ENCODE data around the gene SDK1.

SDK1 gene

DNA sequence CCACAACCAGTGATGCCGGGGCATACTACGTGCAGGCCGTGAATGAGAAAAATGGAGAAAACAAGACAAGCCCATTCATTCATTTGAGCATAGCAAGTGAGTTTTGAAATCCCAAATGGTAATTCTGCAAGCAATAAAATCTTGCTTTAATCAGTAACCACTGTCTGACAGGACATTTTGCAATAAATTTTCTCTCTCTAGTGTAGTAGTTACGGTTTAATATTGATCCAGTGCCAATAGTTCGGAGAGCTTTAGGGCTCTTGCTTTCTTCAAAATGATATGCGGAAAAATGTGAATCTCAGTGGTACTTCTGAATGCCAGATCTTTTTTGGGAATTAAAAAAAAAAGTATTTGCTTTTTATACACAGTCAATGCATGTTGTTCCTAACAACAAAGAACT is 520.4 kb downstream of the SDK1 start:
- DNase-seq (no peak), ATAC-seq (no peak)
- no peaks in the 10 kb centered on the region for H3K9me3 Mint-ChIP-seq
- no peaks in the 10 kb centered on the region for H3K36me3 Mint-ChIP-seq (ENCODE audit: low read depth)
- no peak overlapping the region for H3K27ac Mint-ChIP-seq
- H3K27me3 Mint-ChIP-seq = peaks cover 3% of the 10 kb centered on the region
- peaks cover 1% of the 10 kb centered on the region for H3K4me1 Mint-ChIP-seq
- H3K4me3 Mint-ChIP-seq = no peak overlapping the region

DNA sequence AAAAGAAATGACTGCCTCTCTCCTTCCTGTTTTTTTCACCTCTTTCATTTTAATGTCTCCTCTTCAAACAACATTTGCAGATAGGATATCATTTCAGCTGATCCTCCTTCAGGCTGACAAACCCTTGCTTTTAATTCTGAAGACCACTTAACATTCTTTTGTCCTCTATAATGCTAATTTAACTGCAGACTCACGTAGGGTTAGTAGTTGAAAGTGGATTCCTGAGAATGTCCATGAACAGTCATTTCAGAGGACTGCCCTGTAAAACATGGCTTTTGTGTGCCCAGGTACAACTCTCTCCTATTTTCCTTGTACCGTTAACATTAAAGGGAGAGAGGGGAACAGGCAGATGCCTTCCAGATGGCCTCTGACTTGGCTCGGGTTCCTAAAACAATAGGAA is 524.4 kb downstream of the SDK1 start:
- DNase-seq (no peak), ATAC-seq (no peak)
- Mint-ChIP-seq H3K27me3 (peaks cover 5% of the 10 kb centered on the region), H3K27ac (no peak overlapping the region), H3K9me3 (no peaks in the 10 kb centered on the region), H3K4me1 (no peaks in the 10 kb centered on the region), H3K36me3 (ENCODE audit: low read depth) (no peaks in the 10 kb centered on the region), H3K4me3 (no peak overlapping the region)

DNA sequence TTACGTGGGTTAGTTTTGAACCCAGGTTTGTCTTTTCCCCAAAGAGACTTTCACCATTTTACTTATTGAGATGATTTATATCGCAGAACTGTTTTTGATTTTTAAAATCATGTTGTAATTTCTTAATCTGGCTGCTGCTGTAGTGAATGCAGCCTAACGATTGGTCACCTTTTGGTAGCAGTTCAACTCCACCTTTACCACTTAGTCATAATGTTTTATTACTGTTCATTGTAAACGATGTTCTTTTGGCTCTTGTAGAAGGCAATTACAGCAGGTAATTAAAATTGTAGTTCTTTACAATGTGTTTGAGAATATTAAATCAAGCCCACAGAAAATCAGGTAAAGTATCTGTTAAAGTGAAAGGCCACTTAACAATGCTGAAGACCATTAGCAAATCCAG is 531.1 kb downstream of the SDK1 start:
- no peak for DNase-seq
- Mint-ChIP-seq H3K4me3 (no peak overlapping the region), H3K36me3 (ENCODE audit: low read depth) (no peaks in the 10 kb centered on the region), H3K27ac (no peak overlapping the region), H3K9me3 (no peaks in the 10 kb centered on the region), H3K4me1 (no peaks in the 10 kb centered on the region), H3K27me3 (peaks cover 5% of the 10 kb centered on the region)
- no peak for ATAC-seq

DNA sequence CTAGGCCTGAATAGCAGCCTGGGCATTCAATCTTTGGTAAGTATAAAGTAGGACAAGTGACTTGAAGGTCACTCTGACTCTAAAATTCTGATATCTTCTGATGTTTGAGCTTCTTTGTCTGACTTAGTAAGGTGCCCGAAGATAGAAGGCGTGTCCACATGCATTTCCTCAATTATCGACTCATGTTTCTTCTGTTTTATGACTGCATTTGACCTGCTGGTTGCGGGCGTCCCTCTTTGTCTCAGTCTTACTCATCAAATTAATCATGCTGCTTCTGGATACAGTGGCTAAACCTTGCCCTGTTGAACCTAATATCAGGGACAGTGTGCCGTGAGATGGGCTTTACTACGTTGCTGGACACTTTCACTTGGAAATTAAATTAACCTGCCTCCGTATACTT is 534.1 kb downstream of the SDK1 start:
- H3K36me3 Mint-ChIP-seq (ENCODE audit: low read depth) = no peaks in the 10 kb centered on the region
- no peak for ATAC-seq

DNA sequence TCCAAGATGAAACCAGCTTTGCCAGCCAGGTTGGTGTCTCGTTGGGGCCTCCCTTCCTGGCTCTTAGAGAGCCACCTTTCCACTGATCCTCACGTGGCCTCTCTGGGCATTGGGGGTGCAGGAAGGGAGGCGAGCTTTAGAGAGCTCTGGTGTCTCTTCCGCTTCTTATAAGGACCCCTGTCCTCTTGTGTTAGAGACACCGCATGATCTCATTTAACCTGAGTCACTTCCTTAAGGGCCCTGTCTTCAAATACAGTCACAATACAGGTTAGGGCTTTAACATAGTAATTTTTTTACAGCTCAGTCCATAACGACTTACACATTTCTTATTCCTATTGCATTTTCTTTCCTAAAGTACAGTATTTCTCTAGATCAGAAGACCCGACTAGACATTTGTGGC is 535.8 kb downstream of the SDK1 start:
- no peak overlapping the region for H3K4me3 Mint-ChIP-seq
- ATAC-seq = no peak
- H3K36me3 Mint-ChIP-seq (ENCODE audit: low read depth) = no peaks in the 10 kb centered on the region
- H3K27me3 Mint-ChIP-seq = peaks cover 5% of the 10 kb centered on the region
- no peak overlapping the region for H3K27ac Mint-ChIP-seq
- H3K9me3 Mint-ChIP-seq = no peaks in the 10 kb centered on the region
- H3K4me1 Mint-ChIP-seq = no peaks in the 10 kb centered on the region
- no peak for DNase-seq

More for the DNA sequence above, 534.1 kb downstream of the SDK1 start:
- no peak for DNase-seq
- peaks cover 5% of the 10 kb centered on the region for H3K27me3 Mint-ChIP-seq
- H3K27ac Mint-ChIP-seq = no peak overlapping the region
- no peaks in the 10 kb centered on the region for H3K9me3 Mint-ChIP-seq
- no peak overlapping the region for H3K4me3 Mint-ChIP-seq
- H3K4me1 Mint-ChIP-seq = no peaks in the 10 kb centered on the region

DNA sequence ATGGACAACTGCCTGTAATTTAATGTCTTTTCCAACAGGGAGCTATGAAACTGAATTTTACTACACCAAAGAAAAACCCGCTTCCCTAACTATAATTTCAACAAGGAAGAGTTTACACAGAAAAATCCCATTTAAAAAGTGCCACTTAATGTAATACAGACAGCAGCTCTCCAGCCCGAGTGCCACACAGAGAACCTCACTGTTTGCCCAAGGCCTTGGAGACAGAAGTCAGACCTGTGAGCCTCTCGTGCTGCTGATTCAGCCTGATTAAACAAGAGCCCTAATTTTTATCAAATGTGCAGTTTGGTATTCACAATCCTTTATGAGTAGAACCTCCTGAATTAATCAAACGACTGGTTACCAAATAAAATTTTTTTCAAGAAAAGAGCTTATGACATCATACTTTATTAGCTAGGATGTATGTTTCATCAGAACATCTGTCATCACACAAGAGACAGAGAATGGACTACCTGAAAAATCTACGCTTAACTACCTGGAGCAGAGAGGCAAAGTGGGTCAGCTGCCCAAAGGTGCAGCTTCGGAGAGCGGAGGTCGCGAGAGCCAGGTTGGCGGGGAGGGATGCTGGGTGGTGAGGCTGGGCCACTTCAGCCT is 543.6 kb downstream of the SDK1 start:
- no peaks in the 10 kb centered on the region for H3K36me3 Mint-ChIP-seq (ENCODE audit: low read depth)
- no peaks in the 10 kb centered on the region for H3K4me1 Mint-ChIP-seq
- no peak overlapping the region for H3K27ac Mint-ChIP-seq
- no peaks in the 10 kb centered on the region for H3K9me3 Mint-ChIP-seq
- DNase-seq (no peak), ATAC-seq (no peak)
- no peak overlapping the region for H3K4me3 Mint-ChIP-seq
- peaks cover 2% of the 10 kb centered on the region for H3K27me3 Mint-ChIP-seq

DNA sequence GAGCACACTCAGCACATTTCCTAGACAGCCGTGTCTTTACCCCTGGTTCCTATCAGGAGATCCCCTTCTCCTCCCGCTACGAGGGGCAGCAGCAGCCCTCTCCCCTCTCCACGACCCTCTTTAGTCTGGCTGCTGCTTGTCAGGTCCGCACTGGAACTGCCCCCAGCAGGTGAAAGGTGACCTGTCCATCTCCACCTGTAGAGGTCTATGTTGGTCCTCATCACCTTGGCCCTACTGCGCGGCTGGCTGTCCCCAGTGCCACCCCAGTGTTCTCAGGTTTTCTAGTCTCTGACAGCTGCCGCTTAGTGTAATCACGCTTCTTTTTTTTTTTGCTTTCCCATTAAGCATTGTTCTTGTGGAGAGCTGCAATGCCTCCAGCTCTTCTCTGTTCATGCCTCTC is 545.7 kb downstream of the SDK1 start:
- H3K9me3 Mint-ChIP-seq = no peaks in the 10 kb centered on the region
- ATAC-seq = no peak
- H3K4me3 Mint-ChIP-seq = no peak overlapping the region
- H3K4me1 Mint-ChIP-seq = no peaks in the 10 kb centered on the region
- H3K27ac Mint-ChIP-seq = no peak overlapping the region
- DNase-seq = no peak
- peaks cover 2% of the 10 kb centered on the region for H3K27me3 Mint-ChIP-seq
- no peaks in the 10 kb centered on the region for H3K36me3 Mint-ChIP-seq (ENCODE audit: low read depth)

DNA sequence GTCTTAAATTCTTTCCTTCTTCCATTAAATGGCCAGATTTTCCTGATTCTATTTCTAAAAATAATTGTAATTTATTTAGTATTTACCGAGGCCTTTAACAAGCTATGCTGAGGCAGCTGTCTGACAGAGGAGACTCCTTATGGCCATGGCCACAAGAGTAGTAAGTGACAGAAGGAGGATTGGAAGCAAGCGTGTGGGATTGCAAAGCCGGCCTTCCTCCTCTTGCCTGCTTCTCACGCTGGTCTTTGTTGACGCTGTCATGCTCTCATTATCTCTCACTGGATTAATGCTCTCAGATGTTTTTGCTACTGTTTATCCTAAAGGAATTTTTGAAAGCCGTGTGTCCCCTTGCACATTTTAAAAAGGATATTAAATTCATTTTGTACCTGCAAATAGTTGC is 546.3 kb downstream of the SDK1 start:
- no peak for ATAC-seq
- Mint-ChIP-seq H3K4me3 (no peak overlapping the region), H3K9me3 (no peaks in the 10 kb centered on the region)

DNA sequence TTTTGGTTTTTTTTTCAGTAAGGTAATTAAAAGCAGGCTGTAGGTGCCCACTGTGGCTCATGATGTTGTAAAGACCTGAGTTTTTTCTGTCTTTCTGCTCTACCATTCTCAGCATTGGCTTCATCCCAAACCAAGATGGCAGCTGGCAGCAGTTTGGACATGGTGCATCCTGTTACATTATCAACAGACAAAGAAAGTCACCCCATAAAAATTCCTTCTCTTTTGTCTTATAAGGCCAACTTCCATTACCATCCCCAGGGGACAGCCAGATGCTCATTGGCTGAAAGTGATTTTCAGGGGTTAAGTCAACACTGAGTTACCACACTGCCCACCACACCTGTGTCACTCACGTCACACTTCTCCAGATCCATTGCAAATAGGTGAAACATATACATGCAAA is 558.4 kb downstream of the SDK1 start:
- H3K27ac Mint-ChIP-seq = no peak overlapping the region
- H3K36me3 Mint-ChIP-seq (ENCODE audit: low read depth) = no peaks in the 10 kb centered on the region
- peaks cover 8% of the 10 kb centered on the region for H3K27me3 Mint-ChIP-seq
- H3K4me3 Mint-ChIP-seq = no peak overlapping the region
- H3K9me3 Mint-ChIP-seq = no peaks in the 10 kb centered on the region
- no peak for DNase-seq
- H3K4me1 Mint-ChIP-seq = peaks cover 12% of the 10 kb centered on the region
- ATAC-seq = no peak

More for the DNA sequence above, 546.3 kb downstream of the SDK1 start:
- H3K36me3 Mint-ChIP-seq (ENCODE audit: low read depth) = no peaks in the 10 kb centered on the region
- DNase-seq = no peak
- no peak overlapping the region for H3K27ac Mint-ChIP-seq
- peaks cover 4% of the 10 kb centered on the region for H3K27me3 Mint-ChIP-seq
- no peaks in the 10 kb centered on the region for H3K4me1 Mint-ChIP-seq

DNA sequence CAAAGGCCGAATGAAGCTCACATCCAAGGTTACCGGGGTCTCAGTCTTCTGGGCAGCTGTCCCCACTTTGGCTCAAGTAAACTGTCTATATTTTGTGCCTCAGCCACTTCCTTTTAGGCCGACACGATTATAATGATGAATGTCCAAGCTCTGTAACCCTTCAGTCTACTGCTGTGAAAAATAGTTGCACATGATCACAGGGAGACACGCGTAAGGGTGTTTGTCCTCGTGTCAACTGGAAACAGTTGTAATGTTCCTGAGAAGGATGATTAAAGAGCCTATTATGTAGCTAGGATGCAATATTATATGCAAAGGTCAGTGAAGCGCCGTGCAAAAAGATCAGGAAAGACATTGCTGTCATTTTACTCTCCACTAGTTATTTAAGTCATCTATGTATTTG is 559.9 kb downstream of the SDK1 start:
- H3K4me3 Mint-ChIP-seq = no peak overlapping the region
- no peaks in the 10 kb centered on the region for H3K9me3 Mint-ChIP-seq
- no peak overlapping the region for H3K27ac Mint-ChIP-seq
- no peaks in the 10 kb centered on the region for H3K36me3 Mint-ChIP-seq (ENCODE audit: low read depth)
- no peak for DNase-seq
- no peak for ATAC-seq
- H3K27me3 Mint-ChIP-seq = peaks cover 11% of the 10 kb centered on the region
- H3K4me1 Mint-ChIP-seq = peaks cover 12% of the 10 kb centered on the region

DNA sequence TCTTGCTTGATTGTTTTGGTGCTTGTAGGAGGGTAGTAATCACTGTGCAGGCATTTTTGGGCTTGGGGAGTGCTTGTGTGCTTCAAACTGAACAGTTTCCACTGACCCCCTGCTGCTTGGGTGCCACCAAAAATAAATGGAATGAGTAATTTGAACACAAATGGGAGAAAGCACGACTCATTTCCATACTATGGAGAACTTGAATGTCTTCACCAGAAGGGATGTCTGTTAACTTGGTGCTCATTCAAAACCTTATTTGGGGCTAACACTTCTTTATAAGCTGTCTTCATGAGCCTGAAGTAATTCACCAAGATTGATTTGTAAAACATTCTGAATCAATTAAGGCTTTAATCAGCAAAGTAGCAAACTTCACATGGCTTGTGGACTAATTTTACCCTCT is 560.3 kb downstream of the SDK1 start:
- H3K27me3 Mint-ChIP-seq = peaks cover 11% of the 10 kb centered on the region
- no peaks in the 10 kb centered on the region for H3K36me3 Mint-ChIP-seq (ENCODE audit: low read depth)
- H3K27ac Mint-ChIP-seq = no peak overlapping the region
- ATAC-seq (no peak), DNase-seq (no peak)
- H3K4me3 Mint-ChIP-seq = no peak overlapping the region
- H3K9me3 Mint-ChIP-seq = no peaks in the 10 kb centered on the region
- H3K4me1 Mint-ChIP-seq = peaks cover 12% of the 10 kb centered on the region

DNA sequence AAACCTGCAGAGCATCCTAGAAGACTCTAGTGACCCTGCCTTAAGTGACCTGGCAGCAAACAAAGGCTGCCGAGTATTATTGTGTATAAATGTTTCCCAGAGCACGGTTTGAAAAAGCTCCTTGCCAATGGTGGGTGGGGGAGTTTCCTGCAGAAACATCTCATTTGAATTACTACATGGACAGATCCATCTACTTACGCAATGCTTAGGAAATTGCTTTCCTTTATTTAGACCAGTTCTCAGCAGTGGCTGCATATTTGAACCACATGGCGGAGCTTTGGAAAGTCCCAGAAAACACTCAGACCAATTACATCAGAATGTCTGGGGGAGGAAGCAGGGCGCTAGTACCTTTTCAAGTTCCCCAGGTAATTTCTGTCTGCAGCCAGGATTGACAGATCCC is 560.9 kb downstream of the SDK1 start:
- Mint-ChIP-seq H3K4me3 (no peak overlapping the region), H3K36me3 (ENCODE audit: low read depth) (no peaks in the 10 kb centered on the region), H3K9me3 (no peaks in the 10 kb centered on the region), H3K27ac (no peak overlapping the region), H3K27me3 (peaks cover 10% of the 10 kb centered on the region), H3K4me1 (peaks cover 12% of the 10 kb centered on the region)
- DNase-seq (no peak), ATAC-seq (no peak)

DNA sequence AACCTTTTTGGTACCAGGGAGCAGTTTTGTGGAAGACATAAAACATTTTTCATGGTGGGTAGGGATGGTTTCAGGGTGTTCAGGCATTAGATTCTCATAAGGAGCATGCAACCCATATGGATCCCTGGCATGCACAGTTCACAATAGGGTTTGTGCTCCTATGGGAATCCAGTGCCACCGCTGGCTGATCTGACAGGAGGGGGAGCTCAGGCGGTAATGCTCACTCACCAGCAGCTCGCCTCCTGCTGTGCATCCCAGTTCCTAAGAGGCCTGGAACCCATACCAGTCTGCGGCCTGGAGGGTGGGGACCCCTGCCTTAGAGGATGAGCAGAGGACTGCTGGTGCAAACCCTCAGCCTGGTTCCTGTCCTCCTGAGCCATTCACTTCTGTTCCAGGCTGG is 561.7 kb downstream of the SDK1 start:
- Mint-ChIP-seq H3K4me1 (peaks cover 12% of the 10 kb centered on the region), H3K9me3 (no peaks in the 10 kb centered on the region), H3K4me3 (no peak overlapping the region), H3K36me3 (ENCODE audit: low read depth) (no peaks in the 10 kb centered on the region), H3K27ac (no peak overlapping the region), H3K27me3 (peaks cover 8% of the 10 kb centered on the region)
- ATAC-seq (no peak), DNase-seq (no peak)

DNA sequence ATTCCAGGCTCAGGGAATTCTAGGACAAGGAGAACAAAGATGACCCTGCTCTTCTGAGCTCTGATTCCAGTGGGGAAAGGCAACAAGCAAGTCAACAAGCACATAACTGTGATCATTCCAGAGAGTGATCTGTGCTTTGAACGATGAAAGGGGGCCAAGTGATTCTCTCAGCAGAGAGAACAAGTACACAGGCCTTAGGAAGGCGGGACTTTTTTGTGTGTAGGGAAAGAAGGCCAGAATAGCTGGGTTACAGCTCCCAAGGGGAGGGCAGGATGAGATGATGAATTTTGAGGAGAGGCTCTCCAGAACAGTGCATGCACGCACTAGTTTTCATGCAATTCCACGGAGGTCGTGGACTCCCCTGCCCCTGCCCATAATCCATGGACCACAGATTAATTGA is 565.2 kb downstream of the SDK1 start:
- Mint-ChIP-seq H3K36me3 (ENCODE audit: low read depth) (no peaks in the 10 kb centered on the region), H3K9me3 (no peaks in the 10 kb centered on the region), H3K4me3 (no peak overlapping the region), H3K27ac (no peak overlapping the region), H3K27me3 (peaks cover 5% of the 10 kb centered on the region), H3K4me1 (peaks cover 11% of the 10 kb centered on the region)
- DNase-seq (no peak), ATAC-seq (no peak)

DNA sequence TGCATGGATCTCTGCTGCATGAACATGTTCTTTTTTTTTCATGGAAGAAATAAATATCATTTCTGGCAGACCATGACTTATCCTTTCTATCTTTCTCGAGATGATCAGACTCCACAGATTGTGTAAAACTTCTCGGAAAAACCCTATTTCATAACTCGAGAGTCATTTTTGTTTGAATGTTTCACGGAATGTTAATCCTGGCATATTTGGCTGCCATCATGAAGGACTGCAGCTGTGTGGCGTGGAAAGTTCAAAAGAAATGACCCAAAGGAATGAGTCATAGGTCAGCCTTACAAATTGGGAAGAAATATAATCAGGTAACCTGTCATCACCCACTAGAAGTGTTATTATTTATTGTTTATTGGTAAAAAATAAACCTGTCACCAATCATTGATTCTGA is 566.8 kb downstream of the SDK1 start:
- Mint-ChIP-seq H3K27ac (no peak overlapping the region), H3K4me1 (no peaks in the 10 kb centered on the region), H3K36me3 (ENCODE audit: low read depth) (no peaks in the 10 kb centered on the region), H3K27me3 (peaks cover 10% of the 10 kb centered on the region), H3K9me3 (peaks cover 4% of the 10 kb centered on the region), H3K4me3 (no peak overlapping the region)
- no peak for DNase-seq
- ATAC-seq = no peak
